Glutamatergic neuron (in vitro differentiated cells): ENCODE results near the gene UBA7. TPM values are rescaled to one million over a fixed set of nuclear protein-coding genes. Genes with fewer than 3 reads are reported as not detected.
"Not testable (repeated sequence)": the region's sequence is repeated elsewhere in the genome, so short reads cannot be mapped to it uniquely, and the experiment has no call there.

Experiments used
- DNase-seq: peaks from one replicate; pipeline ENCODE4 v3.0.0; 2022
- H3K27ac Mint-ChIP-seq: one replicate; pipeline ENCODE4 v1.8.0; 2020; ENCODE audit warnings: mild to moderate bottlenecking, mixed read lengths, inconsistent platforms; ENCODE audit not compliant: unreplicated experiment
- H3K27me3 Mint-ChIP-seq: one replicate; pipeline ENCODE4 v1.8.0; 2020; ENCODE audit warnings: mild to moderate bottlenecking, moderate library complexity, mixed read lengths, inconsistent platforms; ENCODE audit not compliant: unreplicated experiment
- H3K36me3 Mint-ChIP-seq: one replicate; pipeline ENCODE4 v1.8.0; 2020; ENCODE audit warnings: mild to moderate bottlenecking, mixed read lengths, inconsistent platforms; ENCODE audit not compliant: unreplicated experiment
- H3K4me1 Mint-ChIP-seq: one replicate; pipeline ENCODE4 v1.8.0; 2020; ENCODE audit warnings: mild to moderate bottlenecking, low read depth, mixed read lengths, inconsistent platforms; ENCODE audit not compliant: unreplicated experiment
- H3K4me3 Mint-ChIP-seq: one replicate; pipeline ENCODE4 v1.8.0; 2020; ENCODE audit warnings: mild to moderate bottlenecking, mixed read lengths, inconsistent platforms; ENCODE audit not compliant: unreplicated experiment
- H3K9me3 Mint-ChIP-seq: one replicate; pipeline ENCODE4 v1.8.0; 2020; ENCODE audit warnings: mild to moderate bottlenecking, moderate library complexity, mixed read lengths, inconsistent platforms; ENCODE audit not compliant: unreplicated experiment
- total RNA-seq: library from RNA; stranded (reverse); fragmentation: NEBNext Ultra II Directional; extraction: Animal tissue kit (Norgen Biotek cat#: 25700); gene quantifications from one replicate; pipeline ENCODE4 v1.2.1, GENCODE V29; 2021; ENCODE audit not compliant: unreplicated experiment
- TF ChIP-seq, protein P1 (sequence below): fragments of 200-600 bp; sonication (generic); IDR thresholded peaks from one replicate; pipeline ENCODE4 v1.5.0; 2021; ENCODE audit not compliant: partially characterized antibody, unreplicated experiment

The UBA7 gene
- total RNA-seq, 1 donor from 2014 or later, result 0.54 TPM

GRCh38 chr3:49841126-49841696 lies 27.5 kb upstream of the UBA7 start:
- no peak overlapping the region for H3K4me3 Mint-ChIP-seq
- peak; percentile 60 for DNase-seq
- H3K4me1 Mint-ChIP-seq, result peaks cover 4% of the 10 kb centered on the region
- H3K27ac Mint-ChIP-seq, result no peak overlapping the region
- H3K36me3 Mint-ChIP-seq, result no peaks in the 10 kb centered on the region
- peaks cover 4% of the 10 kb centered on the region for H3K27me3 Mint-ChIP-seq
- TF ChIP-seq, protein P1, sequence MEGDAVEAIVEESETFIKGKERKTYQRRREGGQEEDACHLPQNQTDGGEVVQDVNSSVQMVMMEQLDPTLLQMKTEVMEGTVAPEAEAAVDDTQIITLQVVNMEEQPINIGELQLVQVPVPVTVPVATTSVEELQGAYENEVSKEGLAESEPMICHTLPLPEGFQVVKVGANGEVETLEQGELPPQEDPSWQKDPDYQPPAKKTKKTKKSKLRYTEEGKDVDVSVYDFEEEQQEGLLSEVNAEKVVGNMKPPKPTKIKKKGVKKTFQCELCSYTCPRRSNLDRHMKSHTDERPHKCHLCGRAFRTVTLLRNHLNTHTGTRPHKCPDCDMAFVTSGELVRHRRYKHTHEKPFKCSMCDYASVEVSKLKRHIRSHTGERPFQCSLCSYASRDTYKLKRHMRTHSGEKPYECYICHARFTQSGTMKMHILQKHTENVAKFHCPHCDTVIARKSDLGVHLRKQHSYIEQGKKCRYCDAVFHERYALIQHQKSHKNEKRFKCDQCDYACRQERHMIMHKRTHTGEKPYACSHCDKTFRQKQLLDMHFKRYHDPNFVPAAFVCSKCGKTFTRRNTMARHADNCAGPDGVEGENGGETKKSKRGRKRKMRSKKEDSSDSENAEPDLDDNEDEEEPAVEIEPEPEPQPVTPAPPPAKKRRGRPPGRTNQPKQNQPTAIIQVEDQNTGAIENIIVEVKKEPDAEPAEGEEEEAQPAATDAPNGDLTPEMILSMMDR, result peak; percentile 20
- H3K9me3 Mint-ChIP-seq, result peaks cover 3% of the 10 kb centered on the region

GRCh38 chr3:49840388-49840787 lies 26.6 kb upstream of the UBA7 start:
- TF ChIP-seq, protein P1, result no peak
- H3K36me3 Mint-ChIP-seq, result no peaks in the 10 kb centered on the region
- peaks cover 4% of the 10 kb centered on the region for H3K27me3 Mint-ChIP-seq
- no peak for DNase-seq
- H3K9me3 Mint-ChIP-seq, result peaks cover 3% of the 10 kb centered on the region
- no peak overlapping the region for H3K4me3 Mint-ChIP-seq
- peaks cover 4% of the 10 kb centered on the region for H3K4me1 Mint-ChIP-seq
- H3K27ac Mint-ChIP-seq, result no peak overlapping the region

- no peak overlapping the region for H3K4me3 Mint-ChIP-seq
- no peaks in the 10 kb centered on the region for H3K36me3 Mint-ChIP-seq
Measured at GRCh38 chr3:49839193-49839809, 25.5 kb upstream of the UBA7 start.

GRCh38 chr3:49831341-49831740 lies 17.6 kb upstream of the UBA7 start:
- Mint-ChIP-seq H3K27ac (no peak overlapping the region), H3K4me3 (no peak overlapping the region), H3K36me3 (peaks cover 5% of the 10 kb centered on the region), H3K27me3 (no peaks in the 10 kb centered on the region), H3K4me1 (no peaks in the 10 kb centered on the region), H3K9me3 (peaks cover 2% of the 10 kb centered on the region)
- no peak for DNase-seq
- TF ChIP-seq, protein P1, result no peak

More at GRCh38 chr3:49839193-49839809, 25.5 kb upstream of the UBA7 start:
- Mint-ChIP-seq H3K9me3 (peaks cover 3% of the 10 kb centered on the region), H3K4me1 (peaks cover 4% of the 10 kb centered on the region), H3K27ac (no peak overlapping the region), H3K27me3 (peaks cover 4% of the 10 kb centered on the region)
- TF ChIP-seq, protein P1, result peak; percentile 89
- peak; percentile 83 for DNase-seq

- no peaks in the 10 kb centered on the region for H3K4me1 Mint-ChIP-seq
- H3K9me3 Mint-ChIP-seq, result no peaks in the 10 kb centered on the region
- TF ChIP-seq, protein P1, result no peak
- H3K36me3 Mint-ChIP-seq, result peaks cover 5% of the 10 kb centered on the region
- no peak overlapping the region for H3K27ac Mint-ChIP-seq
- no peak for DNase-seq
- H3K27me3 Mint-ChIP-seq, result no peaks in the 10 kb centered on the region
- no peak overlapping the region for H3K4me3 Mint-ChIP-seq
Measured at GRCh38 chr3:49826016-49826415, 12.3 kb upstream of the UBA7 start.

DNA sequence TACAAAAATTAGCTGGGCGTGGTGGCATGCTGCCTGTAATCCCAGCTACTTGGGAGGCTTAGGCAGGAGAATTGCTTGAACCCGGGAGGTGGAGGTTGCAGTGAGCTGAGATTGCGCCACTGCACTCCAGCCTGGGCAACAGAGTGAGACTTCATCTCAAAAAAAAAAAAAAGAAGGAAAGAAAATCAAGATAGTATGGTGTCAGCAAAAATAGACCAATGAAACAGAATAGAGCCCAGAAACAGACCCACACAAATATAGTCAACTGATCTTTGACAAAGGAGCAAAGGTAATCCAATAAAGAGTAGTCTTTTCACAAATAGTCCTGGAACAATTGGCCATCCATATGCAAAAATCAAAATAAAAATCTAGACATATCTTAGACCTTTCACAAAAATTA lies 9.4 kb upstream of the UBA7 start:
- not testable (repeated sequence) for H3K4me1 Mint-ChIP-seq, H3K9me3 Mint-ChIP-seq, H3K27me3 Mint-ChIP-seq, DNase-seq, H3K27ac Mint-ChIP-seq, H3K36me3 Mint-ChIP-seq, H3K4me3 Mint-ChIP-seq
